ENCODE results near the gene ERLEC1. TPM values are rescaled to one million over a fixed set of nuclear protein-coding genes. Genes with fewer than 3 reads are reported as not detected.

Gene ERLEC1
- total RNA-seq = 100 to 1,000 TPM in 1 of 3 donors, 10 to 100 TPM in 2; 82.9 to 114 (median 87.1) TPM

GRCh38 chr2:53786705-53787613, at the start of gene ERLEC1, which contains the start of gene ASB3:
Gene ERLEC1, plus strand, starts transcription at chr2:53787044. Its CDS starts 167 bp downstream, at chr2:53787211.
Gene ASB3, minus strand, starts transcription at chr2:53786953. Its CDS starts 21,381 bp downstream, at chr2:53765572.
- Histone ChIP-seq H3K36me3 (no peaks in the 10 kb centered on the region), H3K4me1 (peaks cover 3 to 10% of the 10 kb centered on the region in 2 donors), H3K4me3 (peak within 1 kb of the TSS; percentile 75 to 84 (median 76)), H3K9me3 (no peaks in the 10 kb centered on the region), H3K27ac (peak within 1 kb of the TSS; percentile 84 to 86), H3K27me3 (no peaks in the 10 kb centered on the region)
- peak; percentile 75 to 84 for DNase-seq (ENCODE audit: low spot score in 2 of 2)
- TF ChIP-seq POLR2AphosphoS5 (IDR thresholded peaks at IDR 0.05) (peak; percentile 57 to 85 (median 66)), POLR2A (IDR thresholded peaks at IDR 0.05) (no peak)
- TF ChIP-seq, protein P1, sequence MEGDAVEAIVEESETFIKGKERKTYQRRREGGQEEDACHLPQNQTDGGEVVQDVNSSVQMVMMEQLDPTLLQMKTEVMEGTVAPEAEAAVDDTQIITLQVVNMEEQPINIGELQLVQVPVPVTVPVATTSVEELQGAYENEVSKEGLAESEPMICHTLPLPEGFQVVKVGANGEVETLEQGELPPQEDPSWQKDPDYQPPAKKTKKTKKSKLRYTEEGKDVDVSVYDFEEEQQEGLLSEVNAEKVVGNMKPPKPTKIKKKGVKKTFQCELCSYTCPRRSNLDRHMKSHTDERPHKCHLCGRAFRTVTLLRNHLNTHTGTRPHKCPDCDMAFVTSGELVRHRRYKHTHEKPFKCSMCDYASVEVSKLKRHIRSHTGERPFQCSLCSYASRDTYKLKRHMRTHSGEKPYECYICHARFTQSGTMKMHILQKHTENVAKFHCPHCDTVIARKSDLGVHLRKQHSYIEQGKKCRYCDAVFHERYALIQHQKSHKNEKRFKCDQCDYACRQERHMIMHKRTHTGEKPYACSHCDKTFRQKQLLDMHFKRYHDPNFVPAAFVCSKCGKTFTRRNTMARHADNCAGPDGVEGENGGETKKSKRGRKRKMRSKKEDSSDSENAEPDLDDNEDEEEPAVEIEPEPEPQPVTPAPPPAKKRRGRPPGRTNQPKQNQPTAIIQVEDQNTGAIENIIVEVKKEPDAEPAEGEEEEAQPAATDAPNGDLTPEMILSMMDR (IDR thresholded peaks at IDR 0.05) = no peak
- intact Hi-C loops (cut with DNase I; ENCODE audit: low total_unique reads) = loop anchor here (5.0 kb wide), 1 partner anchor 185 kb away; the partner anchor contains the start of gene PSME4

DNA sequence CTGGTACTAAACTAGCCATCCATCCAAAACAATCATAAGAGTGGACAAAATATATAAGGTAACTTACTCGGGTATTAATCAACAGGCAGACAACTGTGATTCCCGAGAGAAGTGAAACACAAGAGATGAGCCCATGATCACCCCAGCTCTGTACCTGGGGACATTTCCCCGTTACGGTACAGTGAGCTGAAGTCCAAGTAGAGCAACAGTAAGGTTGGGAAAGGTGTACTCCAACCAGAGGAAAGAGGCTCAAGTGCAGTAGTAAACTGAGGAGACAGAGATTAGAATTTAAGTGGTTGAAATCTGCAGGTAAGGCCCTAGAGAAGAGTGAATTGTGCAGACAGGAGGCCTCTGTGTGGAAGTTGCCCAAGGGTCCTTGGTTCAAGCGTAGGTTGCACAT, 49.8 kb upstream of the ERLEC1 start:
- H3K27me3 ChIP-seq = no peaks in the 10 kb centered on the region
- intact Hi-C loops (cut with DNase I; ENCODE audit: low total_unique reads) = no loop called here
- no peak overlapping the region for H3K27ac ChIP-seq
- no peaks in the 10 kb centered on the region for H3K36me3 ChIP-seq
- TF ChIP-seq POLR2A (IDR thresholded peaks at IDR 0.05) (no peak), POLR2AphosphoS5 (IDR thresholded peaks at IDR 0.05) (no peak)
- TF ChIP-seq, protein P1 (IDR thresholded peaks at IDR 0.05) = no peak
- H3K4me3 ChIP-seq = no peak overlapping the region
- H3K9me3 ChIP-seq = no peaks in the 10 kb centered on the region
- no peak for DNase-seq (ENCODE audit: low spot score in 2 of 2)
- no peaks in the 10 kb centered on the region for H3K4me1 ChIP-seq

DNA sequence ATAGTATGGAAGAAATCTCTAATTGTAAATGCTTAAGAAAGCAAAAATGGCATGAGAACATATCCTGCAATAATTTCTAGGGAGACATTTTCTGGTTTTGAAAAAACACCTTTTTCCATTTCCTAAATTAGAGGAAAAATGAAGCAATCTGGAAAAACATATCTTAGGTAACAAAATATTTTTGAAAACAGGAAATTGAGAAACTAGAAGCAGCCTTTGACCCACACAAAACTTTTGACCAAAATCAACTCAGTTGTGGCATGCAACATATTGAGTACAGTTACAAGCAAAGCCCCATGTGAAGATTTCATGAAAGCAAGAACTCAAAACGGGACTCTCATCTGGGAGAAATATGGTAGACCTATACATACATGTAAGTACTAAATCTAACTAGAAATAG, 47.8 kb upstream of the ERLEC1 start:
- H3K9me3 ChIP-seq = no peaks in the 10 kb centered on the region
- H3K27ac ChIP-seq = no peak overlapping the region
- no peaks in the 10 kb centered on the region for H3K4me1 ChIP-seq
- H3K4me3 ChIP-seq = no peak overlapping the region
- H3K27me3 ChIP-seq = no peaks in the 10 kb centered on the region
- no peak for DNase-seq (ENCODE audit: low spot score in 2 of 2)
- TF ChIP-seq, protein P1 (IDR thresholded peaks at IDR 0.05) = no peak
- no peak for TF ChIP-seq POLR2AphosphoS5 (IDR thresholded peaks at IDR 0.05)
- intact Hi-C loops (cut with DNase I; ENCODE audit: low total_unique reads) = no loop called here
- H3K36me3 ChIP-seq = no peaks in the 10 kb centered on the region

GRCh38 chr2:53740170-53740569, 46.7 kb upstream of the ERLEC1 start:
- no peak overlapping the region for H3K27ac ChIP-seq
- no peaks in the 10 kb centered on the region for H3K27me3 ChIP-seq
- H3K4me1 ChIP-seq = no peaks in the 10 kb centered on the region
- no peaks in the 10 kb centered on the region for H3K9me3 ChIP-seq
- DNase-seq (ENCODE audit: low spot score in 2 of 2) = no peak
- H3K36me3 ChIP-seq = no peaks in the 10 kb centered on the region
- H3K4me3 ChIP-seq = no peak overlapping the region
- TF ChIP-seq POLR2AphosphoS5 (IDR thresholded peaks at IDR 0.05) = no peak
- TF ChIP-seq, protein P1 (IDR thresholded peaks at IDR 0.05) = no peak
- no peak for TF ChIP-seq POLR2A (IDR thresholded peaks at IDR 0.05)
- intact Hi-C loops (cut with DNase I; ENCODE audit: low total_unique reads) = no loop called here

Data from breast epithelium (tissue), 4 donors.